AG04449 (cell line): ENCODE data around the gene RRAGB.

ENCODE experiments used
- CTCF ChIA-PET: fragments of 350-600 bp; formaldehyde crosslinking; extraction: SDS; loops from one replicate; lab custom pipeline; 2021; ENCODE audit warnings: antibody characterized with exemption; lab: Yijun Ruan, JAX
- POLR2A ChIA-PET: fragments of 400-600, 350-600 bp; formaldehyde crosslinking; extraction: SDS; loops from one replicate; lab custom pipeline; 2020; ENCODE audit warnings: antibody characterized with exemption, inconsistent platforms; lab: Yijun Ruan, JAX
- DNase-seq: peaks from one replicate; pipeline ENCODE4 v3.0.0-alpha.2; 2010; ENCODE audit warnings: low read depth, low spot score
- H3K4me3 ChIP-seq: 2 replicates; pipeline ENCODE4 v1.5.1; 2011; ENCODE audit warnings: low read depth, mild to moderate bottlenecking, control low read depth, low read length
- TF ChIP-seq, protein P1 (sequence below): IDR thresholded peaks from one replicate; pipeline ENCODE4 v1.5.1; 2011; ENCODE audit warnings: mild to moderate bottlenecking, moderate library complexity, low read length, control low read depth, inconsistent platforms; ENCODE audit not compliant: insufficient read depth; ENCODE audit errors: missing control alignments

RRAGB gene

DNA sequence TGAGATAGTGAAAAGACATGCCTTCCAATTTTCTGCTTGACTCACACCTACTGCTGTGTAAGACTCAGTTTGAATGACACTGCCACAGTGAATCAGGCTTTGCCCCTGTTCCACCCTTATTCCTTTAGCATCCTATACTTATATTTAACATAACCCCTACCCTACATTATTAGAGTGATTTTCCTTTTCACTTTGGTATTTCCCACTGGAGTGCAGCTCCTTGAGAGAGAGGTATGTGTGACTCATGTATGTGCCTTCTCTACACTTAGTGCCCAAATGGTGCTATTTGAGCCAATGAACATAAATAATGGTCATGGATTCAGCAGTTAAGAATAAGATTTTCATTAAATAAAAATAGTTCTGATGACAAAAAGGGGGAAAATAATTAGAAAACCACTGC lies 69.5 kb downstream of the RRAGB start:
- POLR2A ChIA-PET: interaction anchor here (0.7 kb wide), 1 partner anchor 13 kb away, joined by 3 read pairs; no protein-coding TSS in a partner anchor

DNA sequence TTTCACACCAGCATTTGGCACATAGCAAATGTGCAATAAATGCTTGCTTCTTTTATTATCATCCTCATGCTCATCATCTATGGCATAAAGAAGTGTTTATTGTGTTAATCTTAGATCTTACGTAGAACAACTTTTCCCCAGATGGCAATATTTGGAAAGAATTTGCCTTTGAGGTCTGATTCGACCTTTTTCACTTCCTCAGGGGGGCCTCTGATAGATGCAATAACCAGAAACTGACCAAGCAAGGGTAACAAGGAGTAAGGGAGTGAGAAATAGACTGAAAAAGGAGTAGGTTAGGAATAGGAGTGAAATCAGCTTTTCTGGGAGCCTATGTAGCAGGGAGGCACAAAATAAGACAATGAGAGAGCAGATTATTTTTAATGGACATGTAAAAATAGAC lies 70.2 kb downstream of the RRAGB start:
- H3K4me3 ChIP-seq: no peak overlapping the region
- TF ChIP-seq, protein P1, sequence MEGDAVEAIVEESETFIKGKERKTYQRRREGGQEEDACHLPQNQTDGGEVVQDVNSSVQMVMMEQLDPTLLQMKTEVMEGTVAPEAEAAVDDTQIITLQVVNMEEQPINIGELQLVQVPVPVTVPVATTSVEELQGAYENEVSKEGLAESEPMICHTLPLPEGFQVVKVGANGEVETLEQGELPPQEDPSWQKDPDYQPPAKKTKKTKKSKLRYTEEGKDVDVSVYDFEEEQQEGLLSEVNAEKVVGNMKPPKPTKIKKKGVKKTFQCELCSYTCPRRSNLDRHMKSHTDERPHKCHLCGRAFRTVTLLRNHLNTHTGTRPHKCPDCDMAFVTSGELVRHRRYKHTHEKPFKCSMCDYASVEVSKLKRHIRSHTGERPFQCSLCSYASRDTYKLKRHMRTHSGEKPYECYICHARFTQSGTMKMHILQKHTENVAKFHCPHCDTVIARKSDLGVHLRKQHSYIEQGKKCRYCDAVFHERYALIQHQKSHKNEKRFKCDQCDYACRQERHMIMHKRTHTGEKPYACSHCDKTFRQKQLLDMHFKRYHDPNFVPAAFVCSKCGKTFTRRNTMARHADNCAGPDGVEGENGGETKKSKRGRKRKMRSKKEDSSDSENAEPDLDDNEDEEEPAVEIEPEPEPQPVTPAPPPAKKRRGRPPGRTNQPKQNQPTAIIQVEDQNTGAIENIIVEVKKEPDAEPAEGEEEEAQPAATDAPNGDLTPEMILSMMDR: no peak
- DNase-seq: no peak
- ChIA-PET CTCF (no interaction called here), POLR2A (no interaction called here)

More for the DNA sequence above, 69.5 kb downstream of the RRAGB start:
- H3K4me3 ChIP-seq: no peak overlapping the region
- TF ChIP-seq, protein P1: no peak
- CTCF ChIA-PET: no interaction called here
- DNase-seq: no peak

GRCh38 chrX:55794405-55794804 lies 76.9 kb downstream of the RRAGB start:
- TF ChIP-seq, protein P1: no peak
- DNase-seq: no peak
- H3K4me3 ChIP-seq: no peak overlapping the region
- ChIA-PET CTCF (no interaction called here), POLR2A (no interaction called here)

DNA sequence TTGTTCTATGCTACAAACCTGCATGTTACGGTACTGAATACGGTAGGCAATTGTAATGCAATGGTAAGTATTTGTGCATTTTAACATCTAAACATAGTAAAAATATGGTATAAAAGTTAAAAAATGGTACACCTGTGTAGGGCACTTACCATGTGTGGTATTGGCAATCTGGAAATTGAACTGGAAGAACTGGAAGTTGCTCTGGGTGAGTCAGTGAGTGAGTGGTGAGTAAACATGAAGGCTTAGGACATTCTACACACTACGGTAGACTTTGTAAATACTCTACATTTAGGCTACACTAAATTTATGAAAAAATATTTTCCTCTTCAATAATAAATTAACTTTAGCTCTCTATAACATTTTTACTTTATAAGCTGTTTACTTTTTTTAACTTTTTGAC lies 78.9 kb downstream of the RRAGB start:
- TF ChIP-seq, protein P1: no peak

DNA sequence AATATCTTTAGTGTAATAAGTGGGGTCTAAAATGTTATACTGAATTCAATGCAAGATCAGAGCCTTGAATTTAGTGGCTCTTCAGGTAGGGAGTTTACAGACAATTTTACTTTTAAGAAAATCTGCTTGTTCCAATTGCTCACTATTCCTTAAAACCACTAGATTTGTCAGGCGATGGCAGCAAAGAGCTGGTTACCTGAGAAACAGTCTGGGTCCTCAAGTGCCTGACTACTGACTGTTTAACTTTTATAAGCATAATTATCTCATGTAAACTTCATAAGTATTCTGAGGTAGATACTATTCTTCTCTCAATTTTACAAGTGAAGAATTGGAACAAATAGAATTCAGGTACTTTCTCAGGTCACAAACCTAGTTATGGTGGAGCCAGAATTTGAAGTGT lies 84.3 kb downstream of the RRAGB start:
- no peak for DNase-seq
- H3K4me3 ChIP-seq: no peak overlapping the region
- TF ChIP-seq, protein P1: no peak
- ChIA-PET CTCF (no interaction called here), POLR2A (no interaction called here)

More for the DNA sequence above, 78.9 kb downstream of the RRAGB start:
- no peak overlapping the region for H3K4me3 ChIP-seq
- ChIA-PET POLR2A (no interaction called here), CTCF (no interaction called here)
- DNase-seq: no peak
